SK-N-SH (cell line): Measurements from ENCODE around the gene JMJD4.

Experiments
- CTCF ChIP-seq: fragments of 200-600 bp; sonication (generic); IDR thresholded peaks from 2 replicates; pipeline ENCODE4 v1.6.1; 2017; ENCODE audit warnings: antibody characterized with exemption, mild to moderate bottlenecking, moderate library complexity
- EP300 ChIP-seq, 2 experiments: IDR thresholded peaks; 2 replicates each; pipeline versions ENCODE4 v1.4.0 to v1.6.1; 2012; ENCODE audit warnings: borderline replicate concordance in 1 of 2, low read depth in 1 of 2, low read length in 1 of 2
- MEF2A ChIP-seq: IDR thresholded peaks from 2 replicates; pipeline ENCODE4 v1.4.0; 2012; ENCODE audit warnings: low read depth, borderline replicate concordance
- NFIC ChIP-seq: IDR thresholded peaks from 2 replicates; pipeline ENCODE4 v1.4.0; 2012; ENCODE audit warnings: borderline replicate concordance
- RFX5 ChIP-seq: IDR thresholded peaks from 2 replicates; pipeline ENCODE4 v1.6.1; 2012; ENCODE audit warnings: mild to moderate bottlenecking, improper control_type of control experiment, low read length
- TAF1 ChIP-seq: IDR thresholded peaks from 2 replicates; pipeline ENCODE4 v1.6.1; 2012; ENCODE audit warnings: low read depth, mild to moderate bottlenecking, low read length, moderate library complexity, borderline replicate concordance
- USF1 ChIP-seq: IDR thresholded peaks from 2 replicates; pipeline ENCODE4 v1.4.0; 2012; ENCODE audit warnings: low read depth, borderline replicate concordance
- USF2 ChIP-seq: fragments of 150-350 bp; IDR thresholded peaks from 2 replicates; pipeline ENCODE4 v1.6.1; 2017; ENCODE audit warnings: antibody characterized with exemption, low read length, low read depth, borderline replicate concordance

- TF ChIP-seq USF1: no peak
- TF ChIP-seq NFIC: no peak
- no peak for TF ChIP-seq MEF2A
- TF ChIP-seq CTCF: no peak
- TF ChIP-seq EP300 (IDR thresholded peaks at IDR 0.05; ENCODE audit: borderline replicate concordance in 1 of 2, low read depth in 1 of 2, low read length in 1 of 2): no peak
- no peak for TF ChIP-seq TAF1
- TF ChIP-seq RFX5: no peak
- TF ChIP-seq USF2: no peak
Measured at GRCh38 chr1:227749225-227749624, 14.1 kb upstream of the JMJD4 start.
